HepG2 (cell line): Measurements from ENCODE around the gene RBM14. TPM values are rescaled to one million over a fixed set of nuclear protein-coding genes. Genes with fewer than 3 reads are reported as not detected.

Source experiments
- ETV5 ChIP-seq: IDR thresholded peaks from 2 replicates; pipeline ENCODE4 v1.6.1; 2018; ENCODE audit warnings: missing biosample characterization, missing genetic modification reagents, inconsistent platforms, borderline replicate concordance
- SAP130 ChIP-seq: IDR thresholded peaks from 2 replicates; pipeline ENCODE4 v1.6.1; 2016; ENCODE audit warnings: low read depth
- ZNF333 ChIP-seq: sonication (generic); formaldehyde crosslinking; IDR thresholded peaks from 2 replicates; pipeline ENCODE4 v1.4.0; 2020; ENCODE audit warnings: mild to moderate bottlenecking, missing genetic modification reagents, borderline replicate concordance
- ZNF460 ChIP-seq: sonication (generic); formaldehyde crosslinking; IDR thresholded peaks from 2 replicates; pipeline ENCODE4 v1.5.1; 2020; ENCODE audit warnings: missing genetic modification reagents, mild to moderate bottlenecking, borderline replicate concordance
- ZNF570 ChIP-seq: sonication (generic); formaldehyde crosslinking; IDR thresholded peaks from 2 replicates; pipeline ENCODE4 v1.4.0; 2020; ENCODE audit warnings: mild to moderate bottlenecking, missing genetic modification reagents, borderline replicate concordance
- ZNF713 ChIP-seq: sonication (generic); formaldehyde crosslinking; IDR thresholded peaks from 2 replicates; pipeline ENCODE4 v1.4.0; 2020; ENCODE audit warnings: mild to moderate bottlenecking, missing genetic modification reagents
- polyA plus RNA-seq, 8 experiments: library from polyadenylated mRNA; depleted of rRNA in 3 of 8; stranded (reverse) in 7 of 8; unstranded in 1 of 8; fragments of >200 nt; fragmentation: Illumina TruSeq in 4 of 8; extraction: Trizol in 4 of 8; gene quantifications; 2 replicates each; pipeline versions ENCODE4 v1.2.1 to v1.2.3, GENCODE V29; 2011 to 2016; ENCODE audit warnings: low read depth in 4 of 8, missing spikeins in 1 of 8, mixed read lengths in 1 of 8; ENCODE audit not compliant: insufficient read depth in 1 of 8
- total RNA-seq, 5 experiments: library from RNA; depleted of rRNA; stranded (reverse); fragments of >200 nt; fragmentation: Illumina TruSeq; extraction: Trizol; gene quantifications; 2 replicates each; pipeline ENCODE4 v1.2.3, GENCODE V29; 2016; ENCODE audit warnings: low read depth in 1 of 5
- TF ChIP-seq, protein P1 (sequence below): IDR thresholded peaks from 2 replicates; pipeline ENCODE4 v1.4.0; 2020; ENCODE audit warnings: mild to moderate bottlenecking, missing genetic modification reagents
- TF ChIP-seq, protein P2 (sequence below): sonication (generic); formaldehyde crosslinking; IDR thresholded peaks from 2 replicates; pipeline ENCODE4 v1.4.0; 2020; ENCODE audit warnings: missing genetic modification reagents, borderline replicate concordance
- TF ChIP-seq, protein P3 (sequence below): sonication (generic); formaldehyde crosslinking; IDR thresholded peaks from 2 replicates; pipeline ENCODE4 v1.5.0; 2020; ENCODE audit warnings: mild to moderate bottlenecking, missing genetic modification reagents, moderate library complexity
- TF ChIP-seq, protein P4 (sequence below): IDR thresholded peaks from 2 replicates; pipeline ENCODE4 v1.6.1; 2016; ENCODE audit warnings: missing genetic modification reagents, missing compliant biosample characterization
- TF ChIP-seq, protein P5 (sequence below): sonication (generic); formaldehyde crosslinking; IDR thresholded peaks from 2 replicates; pipeline ENCODE4 v1.4.0; 2020; ENCODE audit warnings: missing genetic modification reagents, borderline replicate concordance
- TF ChIP-seq, protein P6 (sequence below): sonication (generic); formaldehyde crosslinking; IDR thresholded peaks from 2 replicates; pipeline ENCODE4 v1.8.0; 2022; ENCODE audit warnings: missing genetic modification reagents, low read depth, mild to moderate bottlenecking, borderline replicate concordance
- TF ChIP-seq, protein P7 (sequence below): sonication (generic); formaldehyde crosslinking; IDR thresholded peaks from 2 replicates; pipeline ENCODE4 v1.4.0; 2020; ENCODE audit warnings: mild to moderate bottlenecking, low read depth, missing genetic modification reagents

The RBM14 gene
- total and polyA plus RNA-seq, 2 of the 13 experiments (the other 11 are each of a cell fraction or from before 2014, with no cell fraction given): 12.7 to 44.1 TPM

DNA sequence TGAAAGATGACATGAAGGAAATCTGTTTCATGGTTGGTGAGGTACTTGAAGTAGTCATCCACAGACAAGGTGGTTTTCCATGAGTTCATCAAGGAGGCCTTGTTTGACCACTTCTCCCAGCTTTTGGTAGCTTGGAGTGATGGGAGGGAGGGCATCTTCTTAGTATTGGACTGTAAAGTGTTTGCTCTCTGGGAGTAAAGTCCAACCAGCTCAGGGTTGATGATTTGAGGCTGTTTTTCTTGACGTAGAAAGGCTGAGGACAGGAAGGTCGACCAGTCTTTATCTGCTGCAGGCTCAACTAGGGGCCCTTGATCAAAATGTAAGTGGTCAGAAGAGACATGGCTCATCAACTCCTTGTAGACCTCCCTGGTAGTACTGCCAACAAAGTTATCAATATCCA lies 25.3 kb upstream of the RBM14 start (continued):
- TF ChIP-seq, protein P1, sequence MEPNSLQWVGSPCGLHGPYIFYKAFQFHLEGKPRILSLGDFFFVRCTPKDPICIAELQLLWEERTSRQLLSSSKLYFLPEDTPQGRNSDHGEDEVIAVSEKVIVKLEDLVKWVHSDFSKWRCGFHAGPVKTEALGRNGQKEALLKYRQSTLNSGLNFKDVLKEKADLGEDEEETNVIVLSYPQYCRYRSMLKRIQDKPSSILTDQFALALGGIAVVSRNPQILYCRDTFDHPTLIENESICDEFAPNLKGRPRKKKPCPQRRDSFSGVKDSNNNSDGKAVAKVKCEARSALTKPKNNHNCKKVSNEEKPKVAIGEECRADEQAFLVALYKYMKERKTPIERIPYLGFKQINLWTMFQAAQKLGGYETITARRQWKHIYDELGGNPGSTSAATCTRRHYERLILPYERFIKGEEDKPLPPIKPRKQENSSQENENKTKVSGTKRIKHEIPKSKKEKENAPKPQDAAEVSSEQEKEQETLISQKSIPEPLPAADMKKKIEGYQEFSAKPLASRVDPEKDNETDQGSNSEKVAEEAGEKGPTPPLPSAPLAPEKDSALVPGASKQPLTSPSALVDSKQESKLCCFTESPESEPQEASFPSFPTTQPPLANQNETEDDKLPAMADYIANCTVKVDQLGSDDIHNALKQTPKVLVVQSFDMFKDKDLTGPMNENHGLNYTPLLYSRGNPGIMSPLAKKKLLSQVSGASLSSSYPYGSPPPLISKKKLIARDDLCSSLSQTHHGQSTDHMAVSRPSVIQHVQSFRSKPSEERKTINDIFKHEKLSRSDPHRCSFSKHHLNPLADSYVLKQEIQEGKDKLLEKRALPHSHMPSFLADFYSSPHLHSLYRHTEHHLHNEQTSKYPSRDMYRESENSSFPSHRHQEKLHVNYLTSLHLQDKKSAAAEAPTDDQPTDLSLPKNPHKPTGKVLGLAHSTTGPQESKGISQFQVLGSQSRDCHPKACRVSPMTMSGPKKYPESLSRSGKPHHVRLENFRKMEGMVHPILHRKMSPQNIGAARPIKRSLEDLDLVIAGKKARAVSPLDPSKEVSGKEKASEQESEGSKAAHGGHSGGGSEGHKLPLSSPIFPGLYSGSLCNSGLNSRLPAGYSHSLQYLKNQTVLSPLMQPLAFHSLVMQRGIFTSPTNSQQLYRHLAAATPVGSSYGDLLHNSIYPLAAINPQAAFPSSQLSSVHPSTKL (CRISPR knock-in tag): peak; percentile 59
- no peak for TF ChIP-seq ZNF333 (CRISPR knock-in tag)
- no peak for TF ChIP-seq ZNF713 (CRISPR knock-in tag)
- TF ChIP-seq SAP130 (CRISPR knock-in tag): peak; percentile 28; the same call in 1 of the 2 replicates
- TF ChIP-seq, protein P2, sequence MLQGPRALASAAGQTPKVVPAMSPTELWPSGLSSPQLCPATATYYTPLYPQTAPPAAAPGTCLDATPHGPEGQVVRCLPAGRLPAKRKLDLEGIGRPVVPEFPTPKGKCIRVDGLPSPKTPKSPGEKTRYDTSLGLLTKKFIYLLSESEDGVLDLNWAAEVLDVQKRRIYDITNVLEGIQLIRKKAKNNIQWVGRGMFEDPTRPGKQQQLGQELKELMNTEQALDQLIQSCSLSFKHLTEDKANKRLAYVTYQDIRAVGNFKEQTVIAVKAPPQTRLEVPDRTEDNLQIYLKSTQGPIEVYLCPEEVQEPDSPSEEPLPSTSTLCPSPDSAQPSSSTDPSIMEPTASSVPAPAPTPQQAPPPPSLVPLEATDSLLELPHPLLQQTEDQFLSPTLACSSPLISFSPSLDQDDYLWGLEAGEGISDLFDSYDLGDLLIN (CRISPR knock-in tag): no peak
- TF ChIP-seq ETV5 (CRISPR knock-in tag): no peak
- TF ChIP-seq ZNF570 (CRISPR knock-in tag): no peak
- TF ChIP-seq, protein P3, sequence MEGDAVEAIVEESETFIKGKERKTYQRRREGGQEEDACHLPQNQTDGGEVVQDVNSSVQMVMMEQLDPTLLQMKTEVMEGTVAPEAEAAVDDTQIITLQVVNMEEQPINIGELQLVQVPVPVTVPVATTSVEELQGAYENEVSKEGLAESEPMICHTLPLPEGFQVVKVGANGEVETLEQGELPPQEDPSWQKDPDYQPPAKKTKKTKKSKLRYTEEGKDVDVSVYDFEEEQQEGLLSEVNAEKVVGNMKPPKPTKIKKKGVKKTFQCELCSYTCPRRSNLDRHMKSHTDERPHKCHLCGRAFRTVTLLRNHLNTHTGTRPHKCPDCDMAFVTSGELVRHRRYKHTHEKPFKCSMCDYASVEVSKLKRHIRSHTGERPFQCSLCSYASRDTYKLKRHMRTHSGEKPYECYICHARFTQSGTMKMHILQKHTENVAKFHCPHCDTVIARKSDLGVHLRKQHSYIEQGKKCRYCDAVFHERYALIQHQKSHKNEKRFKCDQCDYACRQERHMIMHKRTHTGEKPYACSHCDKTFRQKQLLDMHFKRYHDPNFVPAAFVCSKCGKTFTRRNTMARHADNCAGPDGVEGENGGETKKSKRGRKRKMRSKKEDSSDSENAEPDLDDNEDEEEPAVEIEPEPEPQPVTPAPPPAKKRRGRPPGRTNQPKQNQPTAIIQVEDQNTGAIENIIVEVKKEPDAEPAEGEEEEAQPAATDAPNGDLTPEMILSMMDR (CRISPR knock-in tag): no peak
- TF ChIP-seq, protein P4, sequence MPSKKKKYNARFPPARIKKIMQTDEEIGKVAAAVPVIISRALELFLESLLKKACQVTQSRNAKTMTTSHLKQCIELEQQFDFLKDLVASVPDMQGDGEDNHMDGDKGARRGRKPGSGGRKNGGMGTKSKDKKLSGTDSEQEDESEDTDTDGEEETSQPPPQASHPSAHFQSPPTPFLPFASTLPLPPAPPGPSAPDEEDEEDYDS (CRISPR knock-in tag): no peak
- no peak for TF ChIP-seq ZNF460 (CRISPR knock-in tag)
- TF ChIP-seq, protein P5, sequence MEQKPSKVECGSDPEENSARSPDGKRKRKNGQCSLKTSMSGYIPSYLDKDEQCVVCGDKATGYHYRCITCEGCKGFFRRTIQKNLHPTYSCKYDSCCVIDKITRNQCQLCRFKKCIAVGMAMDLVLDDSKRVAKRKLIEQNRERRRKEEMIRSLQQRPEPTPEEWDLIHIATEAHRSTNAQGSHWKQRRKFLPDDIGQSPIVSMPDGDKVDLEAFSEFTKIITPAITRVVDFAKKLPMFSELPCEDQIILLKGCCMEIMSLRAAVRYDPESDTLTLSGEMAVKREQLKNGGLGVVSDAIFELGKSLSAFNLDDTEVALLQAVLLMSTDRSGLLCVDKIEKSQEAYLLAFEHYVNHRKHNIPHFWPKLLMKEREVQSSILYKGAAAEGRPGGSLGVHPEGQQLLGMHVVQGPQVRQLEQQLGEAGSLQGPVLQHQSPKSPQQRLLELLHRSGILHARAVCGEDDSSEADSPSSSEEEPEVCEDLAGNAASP (CRISPR knock-in tag): no peak
- TF ChIP-seq, protein P6, sequence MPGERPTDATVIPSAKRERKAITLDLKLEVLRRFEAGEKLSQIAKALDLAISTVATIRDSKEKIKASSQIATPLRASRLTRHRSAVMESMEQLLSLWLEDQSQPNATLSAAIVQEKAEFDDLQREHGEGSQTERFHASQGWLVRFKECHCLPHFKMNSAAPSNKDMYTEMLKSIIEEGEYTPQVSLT (CRISPR knock-in tag): no peak
- TF ChIP-seq, protein P7, sequence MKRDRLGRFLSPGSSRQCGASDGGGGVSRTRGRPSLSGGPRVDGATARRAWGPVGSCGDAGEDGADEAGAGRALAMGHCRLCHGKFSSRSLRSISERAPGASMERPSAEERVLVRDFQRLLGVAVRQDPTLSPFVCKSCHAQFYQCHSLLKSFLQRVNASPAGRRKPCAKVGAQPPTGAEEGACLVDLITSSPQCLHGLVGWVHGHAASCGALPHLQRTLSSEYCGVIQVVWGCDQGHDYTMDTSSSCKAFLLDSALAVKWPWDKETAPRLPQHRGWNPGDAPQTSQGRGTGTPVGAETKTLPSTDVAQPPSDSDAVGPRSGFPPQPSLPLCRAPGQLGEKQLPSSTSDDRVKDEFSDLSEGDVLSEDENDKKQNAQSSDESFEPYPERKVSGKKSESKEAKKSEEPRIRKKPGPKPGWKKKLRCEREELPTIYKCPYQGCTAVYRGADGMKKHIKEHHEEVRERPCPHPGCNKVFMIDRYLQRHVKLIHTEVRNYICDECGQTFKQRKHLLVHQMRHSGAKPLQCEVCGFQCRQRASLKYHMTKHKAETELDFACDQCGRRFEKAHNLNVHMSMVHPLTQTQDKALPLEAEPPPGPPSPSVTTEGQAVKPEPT (CRISPR knock-in tag): no peak
